ENCODE measurements around the gene PSMD1. TPM values are rescaled to one million over a fixed set of nuclear protein-coding genes. Genes with fewer than 3 reads are reported as not detected.

PSMD1 gene
- total RNA-seq, 1 donor from 2014 or later: 91.6 TPM

DNA sequence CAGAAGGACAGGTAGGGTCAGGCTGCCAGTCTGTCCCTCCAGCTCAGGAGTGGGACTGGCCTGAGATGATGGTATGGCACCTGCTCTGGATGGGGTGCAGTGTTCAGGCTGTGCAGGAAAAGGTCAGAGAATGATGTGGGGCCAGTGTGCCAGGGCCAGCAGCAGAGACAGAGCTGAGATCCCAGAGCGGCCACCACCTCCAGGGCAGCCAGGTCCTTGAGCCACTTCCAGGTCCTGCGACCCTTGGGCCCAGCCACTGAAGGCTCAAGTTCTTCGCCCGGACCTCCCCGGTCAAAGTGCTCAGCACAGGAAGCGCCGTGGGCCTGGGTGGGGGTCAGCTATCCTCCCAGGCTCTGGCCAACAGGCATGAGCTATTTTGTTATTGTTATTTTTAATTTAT is 129.7 kb downstream of the PSMD1 start:
- Mint-ChIP-seq H3K27me3 (peaks cover 23% of the 10 kb centered on the region), H3K36me3 (peaks cover 4% of the 10 kb centered on the region), H3K4me3 (no peak overlapping the region), H3K4me1 (ENCODE audit: unreplicated experiment) (peaks cover 3% of the 10 kb centered on the region), H3K9me3 (no peaks in the 10 kb centered on the region), H3K27ac (no peak overlapping the region)
- no peak for DNase-seq (ENCODE audit: extremely low spot score, unreplicated experiment)
- TF ChIP-seq, protein P1, sequence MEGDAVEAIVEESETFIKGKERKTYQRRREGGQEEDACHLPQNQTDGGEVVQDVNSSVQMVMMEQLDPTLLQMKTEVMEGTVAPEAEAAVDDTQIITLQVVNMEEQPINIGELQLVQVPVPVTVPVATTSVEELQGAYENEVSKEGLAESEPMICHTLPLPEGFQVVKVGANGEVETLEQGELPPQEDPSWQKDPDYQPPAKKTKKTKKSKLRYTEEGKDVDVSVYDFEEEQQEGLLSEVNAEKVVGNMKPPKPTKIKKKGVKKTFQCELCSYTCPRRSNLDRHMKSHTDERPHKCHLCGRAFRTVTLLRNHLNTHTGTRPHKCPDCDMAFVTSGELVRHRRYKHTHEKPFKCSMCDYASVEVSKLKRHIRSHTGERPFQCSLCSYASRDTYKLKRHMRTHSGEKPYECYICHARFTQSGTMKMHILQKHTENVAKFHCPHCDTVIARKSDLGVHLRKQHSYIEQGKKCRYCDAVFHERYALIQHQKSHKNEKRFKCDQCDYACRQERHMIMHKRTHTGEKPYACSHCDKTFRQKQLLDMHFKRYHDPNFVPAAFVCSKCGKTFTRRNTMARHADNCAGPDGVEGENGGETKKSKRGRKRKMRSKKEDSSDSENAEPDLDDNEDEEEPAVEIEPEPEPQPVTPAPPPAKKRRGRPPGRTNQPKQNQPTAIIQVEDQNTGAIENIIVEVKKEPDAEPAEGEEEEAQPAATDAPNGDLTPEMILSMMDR (conservative IDR thresholded peaks at IDR 0.05): no peak

DNA sequence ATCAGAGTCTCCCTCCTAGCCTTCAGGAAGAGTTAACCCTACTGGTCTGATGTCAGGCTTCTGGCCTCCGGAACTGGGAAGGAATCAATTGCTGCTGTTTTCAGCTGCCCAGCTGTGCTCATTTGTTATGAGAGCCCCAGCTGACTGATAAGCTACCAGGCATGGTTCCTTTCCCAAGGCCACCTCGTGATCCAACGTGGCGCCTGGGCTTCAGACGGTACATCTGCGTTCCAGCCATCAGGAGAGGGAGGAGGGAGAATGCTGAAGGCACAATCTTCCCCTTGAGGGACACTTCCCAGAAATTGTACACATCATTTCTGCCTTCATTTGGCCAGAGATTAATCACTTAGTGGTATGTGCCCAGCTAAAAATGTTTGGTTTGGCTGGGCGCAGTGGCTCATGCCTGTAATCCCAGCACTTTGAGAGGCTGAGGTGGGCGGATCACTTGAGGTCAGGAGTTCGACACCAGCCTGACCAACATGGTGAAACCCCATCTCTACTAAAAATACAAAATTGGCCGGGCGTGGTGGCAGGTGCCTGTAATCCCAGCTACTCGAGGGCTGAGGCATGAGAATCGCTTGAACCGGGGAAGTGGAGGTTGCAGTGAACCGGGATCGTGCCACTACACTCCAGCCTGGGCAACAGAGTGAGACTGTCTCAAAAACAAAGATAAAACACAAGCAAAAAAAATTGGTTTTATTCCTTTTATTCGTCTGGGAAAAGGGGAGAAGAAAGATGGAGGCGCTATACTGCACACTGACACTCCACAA is 131.3 kb downstream of the PSMD1 start:
- peaks cover 33% of the 10 kb centered on the region for H3K27me3 Mint-ChIP-seq
- DNase-seq (ENCODE audit: extremely low spot score, unreplicated experiment): no peak
- TF ChIP-seq, protein P1 (conservative IDR thresholded peaks at IDR 0.05): no peak
- peaks cover under 1% of the 10 kb centered on the region for H3K36me3 Mint-ChIP-seq
- H3K4me1 Mint-ChIP-seq (ENCODE audit: unreplicated experiment): peaks cover 7% of the 10 kb centered on the region
- H3K4me3 Mint-ChIP-seq: no peak overlapping the region
- H3K9me3 Mint-ChIP-seq: no peaks in the 10 kb centered on the region
- no peak overlapping the region for H3K27ac Mint-ChIP-seq

DNA sequence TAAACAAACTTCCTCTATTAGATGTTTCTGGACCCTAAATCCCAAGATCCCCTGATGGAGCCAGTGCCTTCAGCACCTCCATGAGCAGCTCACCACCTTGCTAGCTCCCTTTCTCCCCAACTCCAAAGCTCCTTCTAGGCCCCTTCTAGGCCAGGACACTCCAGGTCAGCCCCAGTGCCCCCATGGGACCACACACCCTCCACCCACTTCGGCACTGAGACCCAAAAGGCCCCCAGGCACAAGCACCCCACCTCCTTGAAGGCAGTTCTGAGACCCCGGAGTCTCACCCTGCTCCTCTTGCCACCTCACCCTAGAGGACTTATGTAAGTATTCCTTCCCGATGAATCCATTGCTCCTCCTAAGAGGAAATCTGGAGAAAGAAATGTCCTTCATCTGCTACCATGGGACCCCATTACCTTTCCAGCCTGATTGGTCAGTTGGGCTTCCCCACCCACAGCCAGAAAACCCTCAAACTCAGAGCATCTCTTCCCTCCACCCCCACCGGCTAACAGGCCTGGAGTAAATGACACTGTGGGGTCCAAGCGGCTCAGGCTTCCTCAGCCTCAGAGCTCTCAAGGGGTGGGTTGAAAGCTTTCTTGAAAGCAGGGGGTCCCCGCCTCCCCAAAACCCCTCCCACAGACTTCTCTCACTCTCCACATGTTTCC is 132.0 kb downstream of the PSMD1 start:
- H3K9me3 Mint-ChIP-seq: no peaks in the 10 kb centered on the region
- H3K27me3 Mint-ChIP-seq: peaks cover 33% of the 10 kb centered on the region
- no peak overlapping the region for H3K4me3 Mint-ChIP-seq
- DNase-seq (ENCODE audit: extremely low spot score, unreplicated experiment): no peak
- H3K36me3 Mint-ChIP-seq: no peaks in the 10 kb centered on the region
- H3K27ac Mint-ChIP-seq: no peak overlapping the region
- TF ChIP-seq, protein P1 (conservative IDR thresholded peaks at IDR 0.05): no peak
- H3K4me1 Mint-ChIP-seq (ENCODE audit: unreplicated experiment): peaks cover 7% of the 10 kb centered on the region

DNA sequence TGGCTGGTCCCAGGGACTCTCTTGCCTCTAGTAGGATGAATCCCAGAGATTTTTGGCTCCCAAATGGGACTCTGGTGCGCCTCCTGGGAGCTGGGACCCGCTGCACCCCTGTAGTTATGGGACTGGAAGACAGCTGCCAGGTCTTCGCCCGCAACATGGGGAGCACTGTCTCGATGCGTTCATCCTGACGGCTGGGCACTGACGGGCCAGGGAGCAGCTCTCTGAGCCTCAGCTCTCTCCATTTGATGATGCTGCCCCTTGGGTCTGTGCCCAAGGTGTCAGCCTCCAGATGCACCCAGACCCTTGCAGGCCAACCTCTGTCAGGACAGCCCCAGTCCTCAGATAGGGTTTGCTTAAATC is 132.5 kb downstream of the PSMD1 start:
- DNase-seq (ENCODE audit: extremely low spot score, unreplicated experiment): no peak
- peaks cover 7% of the 10 kb centered on the region for H3K4me1 Mint-ChIP-seq (ENCODE audit: unreplicated experiment)
- H3K27ac Mint-ChIP-seq: no peak overlapping the region
- no peak overlapping the region for H3K4me3 Mint-ChIP-seq
- TF ChIP-seq, protein P1 (conservative IDR thresholded peaks at IDR 0.05): no peak
- no peaks in the 10 kb centered on the region for H3K36me3 Mint-ChIP-seq
- no peaks in the 10 kb centered on the region for H3K9me3 Mint-ChIP-seq
- peaks cover 33% of the 10 kb centered on the region for H3K27me3 Mint-ChIP-seq

DNA sequence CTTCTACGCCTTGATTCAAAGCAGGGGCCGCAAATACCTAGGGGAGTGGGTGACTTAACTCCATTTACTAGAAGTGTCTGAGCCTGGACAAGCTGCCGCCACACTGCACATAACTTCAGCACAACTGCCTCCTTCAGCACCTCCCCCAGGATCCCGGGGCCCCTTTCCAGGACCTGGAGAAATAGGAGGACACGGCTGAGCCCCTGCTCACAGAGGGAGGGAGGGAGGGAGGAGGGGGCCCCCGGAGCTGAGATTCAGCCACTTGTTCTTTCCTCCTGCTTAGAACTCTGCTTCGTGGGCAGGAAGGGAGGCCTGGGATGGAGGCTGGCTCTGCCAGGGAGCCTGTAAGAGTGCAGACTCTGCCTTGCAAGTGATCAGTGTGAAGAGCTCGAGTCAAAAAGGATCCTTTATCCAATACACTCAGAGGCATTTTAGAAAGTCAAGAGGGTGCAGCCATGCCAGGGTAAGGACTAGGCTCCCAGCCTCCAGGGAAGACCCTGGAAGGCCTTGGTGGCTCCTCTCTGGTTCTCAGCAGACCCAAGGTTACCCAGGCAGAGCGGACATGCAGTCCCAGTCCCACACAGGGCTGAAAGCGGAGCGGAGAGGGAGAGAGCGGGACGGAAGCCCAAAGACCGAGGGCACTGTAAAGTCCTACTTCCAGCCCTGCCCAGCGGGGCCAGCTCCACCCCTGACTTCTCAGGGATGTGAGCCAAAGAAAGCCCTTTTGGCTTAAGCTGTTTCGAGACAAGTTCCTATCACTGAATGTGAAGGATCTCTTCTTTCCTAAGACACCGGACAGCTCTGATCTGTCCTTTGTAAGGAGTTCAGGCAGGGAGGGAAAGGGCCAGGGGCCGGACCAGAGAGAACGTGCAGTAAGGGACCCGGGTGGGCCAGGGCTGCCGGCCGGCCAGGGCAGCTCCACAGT is 133.2 kb downstream of the PSMD1 start:
- Mint-ChIP-seq H3K27ac (no peak overlapping the region), H3K36me3 (no peaks in the 10 kb centered on the region), H3K4me3 (no peak overlapping the region), H3K9me3 (no peaks in the 10 kb centered on the region), H3K27me3 (peaks cover 33% of the 10 kb centered on the region), H3K4me1 (ENCODE audit: unreplicated experiment) (peaks cover 7% of the 10 kb centered on the region)
- TF ChIP-seq, protein P1 (conservative IDR thresholded peaks at IDR 0.05): no peak
- no peak for DNase-seq (ENCODE audit: extremely low spot score, unreplicated experiment)
